Posterior cingulate gyrus (tissue), 11 donors: ENCODE data around the gene SRRT.
A peak's percentile ranks its signal among the peaks of the same experiment; 100 is the strongest.
"Not testable (repeated sequence)": the region's sequence is repeated elsewhere in the genome, so short reads cannot be mapped to it uniquely, and the experiment has no call there.

Source experiments
- DNase-seq, 10 donors: peaks; one replicate each; pipeline versions ENCODE4 v3.0.0 to v3.0.0-alpha.2; 2020 to 2021; ENCODE audit warnings: mixed read lengths in 3 of 10
- intact Hi-C: fragments of 100-400 bp; cut with DNase I; formaldehyde crosslinking; loops from one replicate; pipeline ENCODE4 v1.15.1; 2023

The SRRT gene

GRCh38 chr7:100854146-100854895 is 20.6 kb upstream of the SRRT start:
- intact Hi-C loops = no loop called here
- DNase-seq = peak in 2 of 10 donors; percentile 54 to 78

- intact Hi-C loops = not testable (repeated sequence)
- peak in 2 of 10 donors; percentile 18 to 47 for DNase-seq
Measured at GRCh38 chr7:100854899-100855298, 20.0 kb upstream of the SRRT start.

DNA sequence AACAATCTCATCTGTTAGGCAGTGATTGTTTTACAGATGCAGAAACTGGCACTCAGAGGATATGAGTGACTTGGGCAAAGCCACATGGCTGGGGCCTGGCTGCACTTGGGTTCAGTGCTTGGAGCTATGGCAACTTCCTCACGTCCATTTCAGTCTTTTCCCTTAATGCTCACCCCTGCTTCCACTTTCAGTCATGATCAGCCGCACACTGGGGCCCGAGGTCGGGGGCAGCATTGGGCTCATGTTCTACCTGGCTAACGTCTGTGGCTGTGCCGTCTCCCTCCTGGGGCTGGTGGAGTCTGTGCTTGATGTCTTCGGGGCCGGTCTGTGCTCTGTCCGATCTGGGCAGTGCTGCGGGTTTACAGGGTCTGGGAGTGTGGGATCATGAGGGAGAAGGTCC is 19.4 kb upstream of the SRRT start:
- DNase-seq = peak in 2 of 10 donors; percentile 55 to 65
- intact Hi-C loops = no loop called here

DNA sequence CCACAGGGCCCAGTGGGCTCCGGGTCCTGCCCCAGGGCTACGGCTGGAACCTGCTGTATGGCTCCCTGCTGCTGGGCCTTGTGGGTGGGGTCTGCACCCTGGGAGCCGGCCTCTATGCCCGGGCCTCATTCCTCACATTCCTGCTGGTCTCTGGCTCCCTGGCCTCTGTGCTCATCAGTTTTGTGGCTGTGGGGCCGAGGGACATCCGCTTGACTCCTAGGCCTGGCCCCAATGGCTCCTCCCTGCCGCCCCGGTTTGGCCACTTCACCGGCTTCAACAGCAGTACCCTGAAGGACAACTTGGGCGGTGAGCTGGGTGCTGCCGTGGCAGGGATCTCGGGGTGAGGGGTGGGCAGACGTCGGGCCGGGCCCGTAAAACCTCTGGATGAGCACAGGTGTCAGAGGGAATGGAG is 18.0 kb upstream of the SRRT start:
- DNase-seq = peak in 2 of 10 donors; percentile 59 to 79
- intact Hi-C loops = no loop called here

DNA sequence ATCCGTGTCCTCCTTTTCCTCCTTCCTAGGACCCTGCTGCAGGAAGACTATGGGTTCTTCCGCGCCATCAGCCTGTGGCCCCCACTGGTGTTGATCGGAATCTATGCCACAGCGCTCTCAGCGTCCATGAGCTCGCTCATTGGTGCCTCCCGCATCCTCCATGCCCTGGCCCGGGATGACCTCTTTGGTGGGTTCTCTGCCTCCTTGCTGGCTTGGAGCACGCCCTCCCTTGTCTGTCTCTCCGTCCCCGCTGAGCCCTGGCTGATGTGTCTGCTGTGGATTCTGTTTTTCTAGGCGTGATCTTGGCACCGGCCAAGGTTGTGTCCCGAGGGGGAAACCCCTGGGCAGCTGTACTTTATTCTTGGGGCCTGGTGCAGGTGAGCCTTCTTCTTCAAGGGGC is 15.0 kb upstream of the SRRT start:
- DNase-seq = peak in 1 of 10 donors; percentile 65
- intact Hi-C loops = no loop called here

DNA sequence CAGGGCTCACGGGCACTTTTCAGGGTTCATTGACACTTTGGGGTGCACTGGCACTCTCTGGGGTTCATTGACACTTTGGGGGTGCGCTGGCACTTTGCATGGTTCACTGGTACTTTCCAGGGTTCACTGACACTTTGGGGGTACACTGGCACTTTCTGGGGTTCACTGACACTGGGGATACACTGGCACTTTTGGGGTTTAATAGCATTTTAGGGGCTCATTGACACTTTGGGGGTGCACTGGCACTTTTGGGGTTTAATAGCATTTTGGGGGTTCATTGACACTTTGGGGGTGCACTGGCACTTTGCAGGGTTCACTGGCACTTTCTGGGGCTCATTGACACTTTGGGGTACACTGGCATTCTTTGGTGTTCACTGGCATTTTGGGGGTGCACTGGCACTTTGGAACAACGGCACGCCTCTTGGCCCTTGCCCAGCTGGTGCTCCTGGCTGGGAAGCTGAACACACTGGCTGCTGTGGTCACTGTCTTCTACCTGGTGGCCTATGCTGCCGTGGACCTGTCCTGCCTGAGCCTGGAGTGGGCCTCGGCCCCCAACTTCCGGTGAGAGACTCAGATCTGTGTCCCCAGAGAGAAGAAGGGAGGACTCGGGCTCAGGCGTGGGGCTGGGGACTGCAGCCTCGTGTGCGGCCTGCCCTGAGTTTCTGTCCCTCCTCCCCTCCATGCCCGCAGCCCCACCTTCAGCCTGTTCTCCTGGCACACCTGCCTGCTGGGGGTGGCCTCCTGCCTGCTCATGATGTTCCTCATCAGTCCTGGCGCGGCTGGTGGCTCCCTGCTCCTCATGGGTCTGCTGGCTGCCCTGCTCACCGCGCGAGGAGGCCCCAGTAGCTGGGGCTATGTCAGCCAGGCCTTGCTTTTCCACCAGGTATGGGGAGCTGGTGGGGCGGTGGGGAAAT is 13.9 kb upstream of the SRRT start:
- intact Hi-C loops = no loop called here

GRCh38 chr7:100861616-100861985 is 13.3 kb upstream of the SRRT start:
- intact Hi-C loops = no loop called here
- peak in 1 of 10 donors; percentile 79 for DNase-seq

More for the DNA sequence above, 13.9 kb upstream of the SRRT start:
- peak in 1 of 10 donors; percentile 82 for DNase-seq

GRCh38 chr7:100863406-100863950 is 11.4 kb upstream of the SRRT start:
- intact Hi-C loops = no loop called here
- peak in 1 of 10 donors; percentile 79 for DNase-seq

GRCh38 chr7:100864263-100864845 is 10.5 kb upstream of the SRRT start:
- DNase-seq = peak in 1 of 10 donors; percentile 45
- intact Hi-C loops = no loop called here

DNA sequence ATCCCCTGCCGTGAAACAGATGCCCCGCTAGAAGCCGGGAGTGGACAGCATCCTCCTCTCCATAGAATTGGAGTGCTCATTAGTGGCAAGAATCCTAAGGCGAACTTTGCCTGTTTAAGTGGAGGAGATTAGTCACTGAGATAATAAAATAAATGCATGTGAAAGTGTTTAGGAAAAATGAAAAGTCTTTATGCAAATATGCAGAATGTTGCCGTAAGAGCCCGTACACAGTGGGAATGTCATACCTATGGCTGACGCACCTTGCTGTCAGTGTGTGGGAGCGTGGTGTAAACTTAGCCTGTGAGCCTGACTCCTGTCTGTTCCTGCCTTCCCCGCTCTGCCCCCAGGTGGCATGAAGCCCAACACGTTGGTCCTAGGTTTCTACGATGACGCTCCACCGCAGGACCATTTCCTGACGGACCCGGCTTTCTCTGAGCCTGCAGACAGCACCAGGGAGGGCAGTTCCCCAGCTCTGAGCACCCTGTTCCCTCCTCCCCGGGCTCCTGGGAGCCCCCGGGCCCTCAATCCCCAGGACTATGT is 9.5 kb upstream of the SRRT start:
- peak in 2 of 10 donors; percentile 35 to 73 for DNase-seq
- intact Hi-C loops = no loop called here

GRCh38 chr7:100865938-100866728 is 8.8 kb upstream of the SRRT start:
- intact Hi-C loops = no loop called here
- peak; percentile 81 to 98 (median 90) for DNase-seq

- DNase-seq = no peak
- intact Hi-C loops = no loop called here
Measured at GRCh38 chr7:100866729-100867039, 8.2 kb upstream of the SRRT start.

DNA sequence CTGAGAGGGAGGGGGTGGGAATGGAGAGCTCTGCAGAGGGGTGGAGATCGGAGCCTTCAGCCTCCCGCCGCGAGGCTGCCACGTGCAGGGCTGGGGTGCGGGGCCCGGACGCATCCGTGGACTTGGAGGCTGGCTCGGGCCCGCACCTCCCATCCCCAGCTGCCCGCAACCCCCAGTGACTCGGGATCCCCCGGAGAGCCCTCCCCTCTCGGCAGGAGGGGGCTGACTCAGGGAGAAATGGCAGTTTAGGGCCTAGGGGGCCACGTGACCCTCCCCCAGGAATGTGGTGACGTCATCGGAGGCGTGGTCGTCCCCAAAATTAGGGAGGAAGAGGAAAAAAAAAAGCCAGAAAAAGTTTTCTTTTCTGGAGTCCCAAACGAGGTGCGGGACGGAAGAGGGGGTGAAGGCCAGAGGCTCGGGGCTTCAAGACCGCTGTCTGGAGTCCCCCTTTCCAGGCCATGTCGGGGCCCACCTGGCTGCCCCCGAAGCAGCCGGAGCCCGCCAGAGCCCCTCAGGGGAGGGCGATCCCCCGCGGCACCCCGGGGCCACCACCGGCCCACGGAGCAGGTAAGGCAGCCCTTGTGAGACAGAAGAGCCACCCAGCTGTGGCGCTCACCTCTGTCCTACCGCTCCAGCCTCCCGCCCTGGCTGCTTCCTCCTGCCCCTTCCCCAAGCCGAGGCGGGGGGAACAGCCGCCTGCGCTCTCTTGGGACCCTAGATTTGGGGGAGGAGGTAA is 7.7 kb upstream of the SRRT start, which contains the start of gene TRIP6:
Gene TRIP6, plus strand, starts transcription at position 348 of the 736 bp plus-strand sequence. Its CDS starts 111 bp downstream, at position 459.
- peak; percentile 57 to 96 (median 78) for DNase-seq
- intact Hi-C loops = no loop called here

- intact Hi-C loops = no loop called here
- DNase-seq = peak in 3 of 10 donors; percentile 21 to 85 (median 67)
Measured at GRCh38 chr7:100867776-100868485, 7.0 kb upstream of the SRRT start.

DNA sequence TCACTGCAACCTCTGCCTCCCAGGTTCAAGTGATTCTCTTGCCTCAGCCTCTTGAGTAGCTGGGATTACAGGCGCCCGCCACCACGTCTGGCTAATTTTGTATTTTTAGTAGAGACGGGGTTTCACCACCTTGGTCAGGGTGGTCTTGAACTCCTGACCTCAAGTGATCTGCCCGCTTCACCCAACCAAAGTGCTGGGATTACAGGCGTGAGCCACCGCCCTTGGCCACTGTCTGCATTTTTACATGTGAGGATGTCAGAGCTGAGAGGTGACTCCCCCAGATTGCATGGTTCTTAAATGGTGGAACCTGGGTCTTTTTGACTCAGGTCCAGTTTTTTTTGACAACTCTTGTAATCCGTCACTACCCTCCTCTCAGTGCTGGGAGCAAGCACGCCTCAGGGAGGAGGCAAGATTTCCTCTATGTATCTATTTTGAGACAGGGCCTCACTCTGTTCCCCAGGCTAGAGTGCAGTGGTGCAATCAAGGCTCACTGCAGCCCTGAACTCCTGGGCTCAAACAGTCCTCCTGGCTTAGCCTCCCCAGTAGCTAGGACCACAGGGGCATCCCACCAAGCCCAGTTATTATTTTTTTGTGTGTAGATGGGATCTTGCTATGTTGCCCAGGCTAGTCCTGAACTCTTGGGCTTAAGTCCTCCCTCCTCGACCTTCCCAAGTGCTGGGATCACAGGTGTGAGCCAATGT is 1.2 kb upstream of the SRRT start:
- peak in 1 of 10 donors; percentile 54 for DNase-seq
- intact Hi-C loops = loop anchor here (2.0 kb wide), 1 partner anchor 15 kb away; the partner anchor contains the start of gene UFSP1

GRCh38 chr7:100874300-100874576 is 665 bp upstream of the SRRT start:
- DNase-seq = peak in 1 of 10 donors; percentile 56
- intact Hi-C loops = loop anchor here (2.0 kb wide), 1 partner anchor 15 kb away; the partner anchor contains the start of gene UFSP1

GRCh38 chr7:100875356-100875751 is 451 bp downstream of the SRRT start:
- intact Hi-C loops = loop anchor here (2.0 kb wide), 1 partner anchor 13 kb away; the partner anchor contains the start of gene UFSP1
- DNase-seq = peak in 2 of 10 donors; percentile 72 to 81

DNA sequence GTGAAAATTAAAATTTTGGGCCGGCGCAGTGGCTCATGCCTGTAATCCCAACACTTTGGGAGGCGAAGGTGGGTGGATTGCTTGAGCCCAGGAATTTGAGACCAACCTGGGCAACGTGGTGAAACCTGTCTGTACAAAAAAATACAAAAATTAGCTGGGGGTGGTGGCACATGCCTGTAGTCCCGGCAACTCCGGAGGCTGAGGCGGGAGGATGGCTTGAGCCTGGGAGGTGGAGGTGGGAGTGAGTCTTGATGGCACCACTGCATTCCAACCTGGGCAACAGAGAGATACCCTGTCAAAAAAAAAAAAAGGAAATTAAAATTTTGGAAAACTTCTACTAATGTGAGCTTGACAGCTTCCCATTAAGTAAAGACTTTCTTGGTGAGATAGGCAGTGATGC is 3.1 kb downstream of the SRRT start:
- intact Hi-C loops = no loop called here
- no peak for DNase-seq
